Activated CD8-positive, alpha-beta memory T cell treated with anti-CD3 and anti-CD28 coated beads, Interleukin-2, amount 50 U/mL, for 24 hours (primary cell): ENCODE data around the gene BBOX1.
"Not testable (repeated sequence)": the region's sequence is repeated elsewhere in the genome, so short reads cannot be mapped to it uniquely, and the experiment has no call there.

ENCODE experiments used
- DNase-seq: peaks from one replicate; pipeline ENCODE4 v3.0.0-alpha.2; 2020; ENCODE audit errors: extremely low read depth

BBOX1 gene

DNA sequence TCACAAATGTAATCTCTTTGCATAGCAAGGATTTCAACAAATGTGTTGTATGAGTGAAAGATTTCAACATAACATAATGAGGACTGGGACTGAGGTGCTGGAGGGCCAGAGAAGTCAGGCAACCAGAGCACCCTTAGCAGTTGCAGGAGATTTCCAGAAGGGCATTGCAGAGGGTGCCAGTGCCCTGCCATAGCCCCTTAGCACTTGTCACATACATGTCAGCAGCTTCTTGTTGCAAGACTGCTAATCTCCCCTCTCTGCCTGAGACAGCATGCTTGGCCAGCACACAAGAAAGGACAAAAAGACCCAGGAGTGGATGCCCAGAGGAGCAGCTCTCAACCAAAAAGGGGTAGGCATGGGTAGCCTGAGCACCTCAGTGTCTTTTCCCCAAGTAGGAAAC lies 43.2 kb downstream of the BBOX1 start:
- no peak for DNase-seq

DNA sequence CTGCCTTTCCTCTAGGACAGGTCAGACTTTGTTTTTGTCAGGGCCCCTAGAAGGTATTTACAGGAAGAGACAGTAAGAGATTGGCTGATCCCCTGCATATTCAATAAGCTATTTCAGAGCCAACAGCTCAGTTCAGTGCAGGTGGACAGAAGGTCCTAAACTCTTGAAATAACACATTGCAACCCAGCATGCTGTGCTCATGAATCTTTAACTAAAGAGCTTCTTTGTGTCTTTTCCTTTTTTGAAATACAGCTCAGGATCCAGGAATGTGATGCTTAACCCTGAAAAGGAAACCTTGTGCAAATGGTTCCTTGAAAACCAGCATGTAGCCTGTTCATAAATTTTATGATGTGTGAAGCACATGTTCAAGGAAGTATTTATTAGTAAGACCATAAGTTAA lies 43.9 kb downstream of the BBOX1 start:
- no peak for DNase-seq

DNA sequence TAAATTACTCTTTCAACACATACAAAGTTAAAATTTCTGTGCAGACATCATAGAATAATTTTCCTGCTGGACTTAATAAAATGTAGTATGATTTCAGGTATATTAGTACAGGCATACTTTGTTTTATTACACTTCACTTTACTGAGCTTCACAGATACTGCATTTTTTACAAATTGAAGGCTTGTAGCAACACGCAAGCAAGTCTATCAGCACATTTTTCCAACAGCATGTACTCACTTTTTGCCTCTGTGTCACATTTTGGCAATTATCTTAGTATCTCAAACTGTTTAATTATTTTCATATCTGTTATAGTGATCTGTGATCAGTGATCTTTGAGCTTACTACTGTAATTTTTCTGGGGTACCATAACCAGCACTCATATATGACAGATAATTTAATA lies 44.5 kb downstream of the BBOX1 start:
- no peak for DNase-seq

DNA sequence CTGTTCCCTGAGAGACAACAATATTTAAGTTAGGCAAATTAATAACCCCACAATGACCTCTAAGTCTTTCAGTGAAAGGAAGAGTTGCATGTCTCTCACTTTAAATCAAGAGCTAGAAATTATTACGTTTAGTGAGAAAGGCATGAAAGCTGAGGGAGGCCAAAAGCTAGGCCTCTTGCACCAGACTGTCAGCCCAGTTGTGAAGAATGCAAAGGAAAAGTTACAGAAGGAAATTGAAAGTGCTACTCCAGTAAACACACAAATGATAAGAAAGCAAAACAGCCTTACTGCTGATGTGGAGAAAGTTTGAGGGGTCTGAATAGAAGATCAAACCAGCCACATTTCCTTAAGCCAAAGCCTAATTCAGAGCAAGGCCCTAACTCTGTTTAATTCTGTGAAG lies 45.0 kb downstream of the BBOX1 start:
- no peak for DNase-seq

DNA sequence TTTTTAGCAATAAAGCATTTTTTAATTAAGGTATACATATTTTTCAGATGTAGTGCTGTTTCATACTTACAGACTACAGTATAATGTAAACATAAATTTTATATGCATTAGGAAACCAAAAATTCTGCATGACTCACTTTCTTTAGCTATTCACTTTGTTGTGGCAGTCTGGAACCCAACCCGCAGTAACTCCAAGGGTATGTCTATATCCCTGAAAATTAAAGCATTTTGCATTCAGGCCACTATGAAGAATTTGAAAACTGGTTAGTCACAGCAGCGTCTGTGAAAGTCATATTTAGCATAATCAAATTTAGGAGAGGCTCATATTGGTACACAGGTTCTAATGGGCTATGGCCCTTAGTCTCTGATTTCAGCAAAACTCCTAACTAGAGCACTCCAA lies 46.8 kb downstream of the BBOX1 start:
- no peak for DNase-seq

DNA sequence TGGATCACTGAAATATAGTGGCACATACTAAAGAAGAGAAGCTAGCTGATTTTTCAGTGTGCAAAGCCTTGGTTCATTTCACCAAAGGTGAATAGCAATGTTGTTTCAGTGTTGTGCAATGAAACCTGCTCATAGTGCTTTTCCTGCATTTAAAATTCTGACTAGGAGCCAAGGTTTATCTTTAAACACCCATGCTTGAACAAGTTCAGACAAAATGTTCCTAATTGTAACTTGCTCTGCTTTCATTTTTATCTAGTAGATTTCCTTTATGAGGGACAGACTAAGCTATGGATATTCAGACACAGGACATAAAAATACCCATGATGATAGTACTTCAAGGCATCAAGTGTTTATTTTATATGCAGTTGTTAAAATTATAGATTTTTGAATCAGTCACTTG lies 47.7 kb downstream of the BBOX1 start:
- no peak for DNase-seq

DNA sequence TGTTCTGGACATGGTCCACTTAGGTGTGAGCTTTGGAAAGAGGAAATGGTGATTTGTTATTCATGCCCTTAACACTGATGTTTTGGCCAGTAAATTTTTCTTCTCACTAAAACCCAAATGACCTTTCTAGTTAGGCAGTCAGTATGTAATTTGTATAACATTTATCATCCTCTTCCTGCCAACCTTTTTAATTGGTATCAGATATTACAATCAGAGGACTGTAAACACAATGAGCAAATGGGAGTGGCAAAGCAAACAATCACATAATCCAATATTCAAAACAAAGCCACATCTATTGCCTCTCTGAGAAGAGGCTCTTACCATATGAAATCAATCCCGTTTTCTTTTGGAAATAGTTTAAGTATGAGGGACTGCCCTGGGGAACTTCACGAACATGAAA lies 49.1 kb downstream of the BBOX1 start:
- no peak for DNase-seq

DNA sequence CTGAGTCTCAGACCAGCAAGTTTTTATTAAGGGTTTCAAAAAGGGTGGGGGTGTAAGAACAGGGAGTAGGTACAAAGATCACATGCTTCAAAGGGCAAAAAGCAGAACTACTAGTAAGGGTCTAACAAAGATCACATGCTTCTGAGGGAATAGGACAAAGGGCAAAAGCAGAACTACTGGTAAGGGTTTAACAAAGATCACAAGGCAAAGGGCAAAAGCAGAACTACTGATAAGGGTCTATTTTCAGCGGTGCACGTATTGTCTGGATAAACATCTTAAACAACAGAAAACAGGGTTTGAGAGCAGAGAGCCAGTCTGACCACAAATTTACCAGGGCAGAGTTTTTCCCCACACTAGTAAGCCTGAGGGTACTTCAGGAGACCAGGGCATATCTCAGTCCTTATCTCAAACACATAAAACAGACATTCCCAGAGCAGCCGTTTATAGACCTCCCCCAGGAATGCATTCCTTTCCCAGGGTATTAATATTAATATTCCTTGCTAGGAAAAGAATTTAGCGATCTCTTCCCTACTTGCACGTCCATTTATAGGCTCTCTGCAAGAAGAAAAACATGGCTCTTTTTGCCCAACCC lies 49.8 kb downstream of the BBOX1 start:
- DNase-seq: not testable (repeated sequence)

DNA sequence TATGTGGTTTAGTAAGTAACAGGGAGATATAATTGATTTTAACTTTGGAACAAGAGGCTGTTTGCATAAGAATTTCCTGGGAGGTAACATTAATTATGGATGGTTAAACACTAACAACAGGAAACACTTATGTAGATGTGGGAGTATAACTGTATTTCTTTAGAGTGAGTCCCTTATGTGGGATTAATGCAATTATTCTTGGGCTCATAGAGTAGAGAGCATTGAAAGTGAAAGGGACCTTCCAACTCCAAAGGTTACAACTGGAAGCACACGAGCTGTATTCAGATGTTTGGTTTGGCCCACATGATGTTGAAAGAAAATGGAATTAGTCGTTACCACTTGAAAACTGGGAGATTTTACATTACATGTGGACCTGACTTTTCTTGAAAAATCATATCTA lies 53.5 kb downstream of the BBOX1 start:
- DNase-seq: no peak

DNA sequence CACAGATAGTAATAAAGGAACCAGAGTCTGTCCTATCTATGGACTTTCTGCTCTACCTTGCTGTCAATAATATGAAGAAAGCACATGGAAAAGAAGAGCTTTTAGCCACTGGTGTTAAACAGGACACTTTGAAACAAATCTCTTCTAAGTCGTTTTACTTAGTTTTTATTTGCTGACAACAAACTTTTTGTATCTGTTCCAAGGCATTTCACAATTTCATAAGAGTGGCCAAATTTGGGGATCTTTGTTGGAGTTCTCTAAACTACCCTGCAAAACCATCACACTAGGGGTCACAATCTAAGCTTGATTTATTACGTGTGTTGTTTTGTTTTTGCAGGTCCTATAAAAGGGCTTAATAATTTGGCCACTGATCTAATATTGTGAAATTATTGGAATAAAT lies 54.4 kb downstream of the BBOX1 start:
- no peak for DNase-seq

DNA sequence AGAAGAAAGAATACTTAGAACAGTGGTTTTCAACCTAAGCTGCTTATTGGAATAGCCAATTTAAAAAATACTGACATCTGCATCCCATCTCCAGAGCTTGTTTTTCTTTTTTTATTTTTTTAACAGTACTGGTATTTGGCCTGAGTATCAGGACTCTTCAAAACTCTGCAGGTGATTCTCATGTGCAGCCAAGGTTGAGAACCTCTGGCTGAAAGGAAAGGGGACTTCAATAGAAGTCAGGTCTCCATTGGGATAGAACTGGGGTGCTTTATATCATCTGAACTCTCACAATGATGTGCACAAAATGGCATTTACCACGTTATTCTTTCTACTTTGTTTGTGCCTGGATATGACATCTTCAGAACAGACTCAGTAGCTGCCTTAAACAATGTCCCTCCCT lies 55.3 kb downstream of the BBOX1 start:
- no peak for DNase-seq

DNA sequence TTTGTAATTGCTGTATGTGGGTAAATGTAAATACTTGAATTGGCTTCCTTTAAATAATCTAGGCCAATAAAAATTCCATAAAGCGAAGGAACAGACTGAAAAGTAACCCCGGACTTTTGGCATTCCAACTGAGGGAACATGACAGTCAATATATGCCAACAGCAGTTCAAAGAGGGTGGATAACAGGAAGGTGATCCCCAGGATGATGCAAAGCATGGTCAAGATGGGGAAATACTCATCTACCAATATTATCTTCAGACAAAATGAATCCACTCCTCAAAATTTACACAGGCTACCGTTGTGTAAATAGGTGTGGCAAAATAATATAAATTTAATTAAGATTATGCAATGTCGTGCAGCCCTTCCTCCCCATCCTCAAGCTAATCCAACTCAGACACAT lies 56.9 kb downstream of the BBOX1 start:
- no peak for DNase-seq

DNA sequence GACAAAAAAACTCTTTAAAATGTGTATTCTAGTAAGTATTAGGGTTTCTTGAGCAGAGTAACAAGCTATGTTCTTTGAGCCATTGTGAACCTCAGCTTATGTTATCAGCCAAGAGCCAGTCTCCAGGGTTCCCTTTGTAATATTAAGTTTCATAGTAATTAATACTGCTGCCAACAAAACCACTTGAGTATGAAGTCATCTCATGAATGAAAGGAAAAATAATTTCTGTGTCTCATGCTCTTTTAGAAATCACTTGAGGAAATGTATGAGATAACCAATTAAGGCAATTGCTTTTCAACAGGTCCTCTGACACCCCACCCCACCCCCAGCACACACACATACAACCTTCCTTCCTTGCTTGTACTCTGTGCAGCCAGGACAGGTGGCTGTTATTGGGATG lies 59.9 kb downstream of the BBOX1 start:
- no peak for DNase-seq

DNA sequence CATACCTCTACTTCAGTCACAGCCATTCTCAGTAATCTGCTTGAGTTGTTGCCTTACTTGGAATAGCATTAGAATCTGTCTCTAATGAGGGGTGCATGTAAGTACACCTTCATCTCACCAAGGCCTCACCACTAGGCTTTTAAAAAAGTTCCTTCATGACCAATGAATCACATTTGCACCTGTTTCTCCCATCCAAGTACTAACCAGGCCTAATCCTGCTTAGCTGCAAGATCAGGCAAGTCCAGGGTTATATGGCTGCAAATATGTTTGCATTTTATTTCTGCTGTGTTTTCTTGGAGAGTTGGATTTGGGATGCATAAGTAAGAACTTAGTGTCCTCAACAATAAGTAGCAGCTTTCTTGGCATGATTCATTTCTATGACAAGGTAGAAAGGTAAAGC lies 66.9 kb downstream of the BBOX1 start:
- DNase-seq: no peak

DNA sequence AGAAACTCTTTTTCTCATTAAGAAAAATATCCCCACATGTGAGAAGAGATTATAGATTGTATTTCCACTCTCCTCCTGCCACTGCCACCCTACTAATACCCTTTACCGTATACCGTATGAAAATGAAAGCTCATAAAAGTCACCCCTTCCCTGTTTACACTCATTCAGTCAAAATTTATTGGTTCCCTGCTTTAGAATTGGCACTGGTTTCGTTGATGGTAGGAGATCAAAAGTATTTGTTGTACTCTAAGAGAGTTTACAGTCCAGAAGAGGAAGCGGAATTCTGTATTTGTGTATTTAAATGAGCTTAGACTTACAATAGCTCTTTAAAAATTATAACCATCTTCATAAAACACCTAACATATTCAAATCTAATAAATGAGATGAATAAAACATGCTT lies 68.2 kb downstream of the BBOX1 start:
- DNase-seq: no peak

DNA sequence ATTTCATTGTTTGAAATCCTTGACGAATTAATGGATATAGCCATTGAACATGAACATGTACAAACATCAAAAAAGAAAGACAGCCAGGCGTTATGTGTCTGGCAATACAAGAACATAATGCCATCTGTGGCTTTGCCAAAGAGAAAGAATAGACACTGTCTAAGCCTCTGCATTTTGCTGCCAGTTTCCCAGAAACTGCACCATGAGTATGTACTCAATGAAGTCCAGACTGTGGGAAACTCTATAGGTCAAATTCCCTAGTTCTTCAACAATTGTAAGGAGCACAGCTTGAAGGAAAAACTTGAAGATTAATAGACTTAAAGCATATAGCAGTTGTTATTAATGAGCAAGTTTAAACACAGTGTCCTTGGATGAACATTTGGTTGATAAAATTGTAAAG lies 71.3 kb downstream of the BBOX1 start:
- DNase-seq: no peak

DNA sequence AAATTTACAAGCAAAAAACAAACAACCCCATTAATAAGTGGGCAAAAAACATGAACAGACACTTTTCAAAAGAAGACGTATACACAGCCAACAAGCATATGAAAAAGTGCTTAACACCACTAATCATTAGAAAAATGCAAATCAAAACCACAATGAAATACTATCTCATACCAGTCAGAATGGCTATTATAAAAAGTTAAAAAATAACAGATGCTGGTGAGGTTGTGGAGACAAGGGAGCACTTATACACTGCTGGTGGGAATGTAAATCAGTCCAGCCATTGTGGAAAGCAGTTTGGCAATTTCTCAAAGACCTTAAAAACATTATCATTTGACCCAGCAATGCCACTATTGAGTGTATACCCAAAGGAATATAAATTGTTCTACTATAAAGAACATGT lies 72.3 kb downstream of the BBOX1 start:
- DNase-seq: no peak

DNA sequence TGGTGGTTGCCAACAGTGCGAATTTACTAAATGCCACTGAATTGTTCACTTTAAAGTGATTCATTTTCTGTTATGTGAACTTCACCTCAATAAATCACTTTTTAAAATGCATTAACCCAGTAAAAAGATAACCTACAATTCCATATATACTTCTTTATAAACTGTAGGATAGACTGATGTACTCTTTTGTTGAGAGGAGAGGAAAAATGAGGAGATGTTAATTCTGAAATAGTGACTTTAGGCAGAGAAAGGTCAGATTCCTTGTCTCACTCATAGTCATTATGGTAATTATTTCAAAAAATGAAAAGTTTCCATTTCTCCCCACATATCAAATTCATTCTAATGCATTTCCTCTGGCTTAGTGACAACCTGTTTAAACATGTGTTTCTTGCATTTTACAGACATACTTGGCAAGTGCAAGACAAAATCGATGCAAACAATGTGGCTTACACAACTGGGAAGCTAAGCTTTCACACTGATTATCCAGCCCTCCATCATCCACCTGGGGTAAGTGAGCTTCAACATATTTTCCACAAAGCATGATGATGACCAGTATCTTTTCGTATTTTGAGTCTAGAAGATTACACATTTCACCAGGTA lies 74.5 kb downstream of the BBOX1 start:
- DNase-seq: no peak

DNA sequence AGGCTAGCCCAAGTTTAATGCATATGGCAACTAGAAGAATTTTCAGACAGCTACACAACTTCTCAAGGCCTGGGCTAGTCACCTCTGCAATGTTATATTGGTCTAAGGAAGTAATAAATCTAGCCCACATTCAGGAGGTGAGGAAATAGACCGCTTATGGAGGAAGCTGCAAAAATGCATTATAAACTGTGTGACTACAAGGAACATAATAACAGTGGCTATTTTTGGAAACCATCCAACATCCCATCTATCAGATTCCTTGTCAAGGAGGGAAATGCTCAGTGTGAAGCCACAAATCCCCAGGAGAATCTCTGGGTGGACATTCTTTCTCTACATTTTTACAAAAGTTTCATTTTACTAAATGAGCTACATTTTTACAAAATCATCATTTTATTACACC lies 76.1 kb downstream of the BBOX1 start:
- no peak for DNase-seq

DNA sequence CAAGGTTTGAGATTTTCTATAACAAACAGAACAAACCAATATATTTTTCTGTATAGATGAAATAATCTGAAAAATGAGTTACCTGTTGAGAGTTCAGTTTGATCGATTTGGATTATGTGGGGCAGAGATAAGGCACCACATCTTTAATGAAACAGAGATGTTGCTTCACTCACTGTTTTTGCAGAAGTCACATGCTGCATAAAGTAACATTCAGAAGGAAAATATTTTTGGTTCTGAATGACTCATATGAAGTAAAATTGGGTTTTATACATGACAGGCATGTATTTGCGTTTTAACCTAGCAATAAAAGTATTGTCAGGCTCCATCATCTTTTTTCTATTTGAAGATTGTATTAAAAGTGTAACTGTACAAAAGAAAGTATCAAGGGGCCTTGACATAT lies 77.8 kb downstream of the BBOX1 start:
- no peak for DNase-seq

DNA sequence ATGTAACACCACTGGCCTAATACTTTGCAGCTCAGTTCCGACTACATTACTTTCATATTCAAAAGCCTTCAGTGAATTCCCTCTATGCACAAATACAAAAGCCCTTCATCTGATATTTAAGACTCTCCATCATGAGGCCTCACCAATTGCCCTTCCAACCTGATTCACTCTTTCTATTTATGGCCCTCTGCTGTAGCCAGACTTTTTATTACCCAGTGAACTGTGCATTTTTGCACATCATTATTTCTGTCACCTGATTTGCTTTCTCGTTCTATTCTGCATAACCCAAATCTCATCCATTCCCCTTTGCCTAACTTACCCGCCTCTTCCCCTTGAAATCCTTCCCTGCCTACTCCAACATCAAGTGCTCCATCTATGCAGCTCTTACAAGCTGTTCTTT lies 78.3 kb downstream of the BBOX1 start:
- no peak for DNase-seq

DNA sequence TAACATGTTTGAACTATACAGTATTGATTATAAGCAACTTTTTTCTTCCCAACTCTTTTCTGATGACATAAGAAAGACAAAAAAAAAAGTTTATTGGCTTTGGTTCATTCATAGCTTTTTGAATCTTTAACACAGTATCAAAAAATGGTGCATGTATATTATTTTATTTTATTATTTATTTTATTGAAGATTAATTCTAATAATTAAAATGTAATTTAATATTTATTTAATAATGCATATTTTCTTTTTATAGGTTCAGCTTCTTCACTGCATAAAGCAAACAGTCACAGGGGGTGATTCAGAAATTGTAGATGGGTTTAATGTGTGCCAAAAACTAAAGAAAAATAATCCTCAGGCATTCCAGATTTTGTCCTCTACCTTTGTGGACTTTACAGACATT lies 78.8 kb downstream of the BBOX1 start:
- DNase-seq: no peak

DNA sequence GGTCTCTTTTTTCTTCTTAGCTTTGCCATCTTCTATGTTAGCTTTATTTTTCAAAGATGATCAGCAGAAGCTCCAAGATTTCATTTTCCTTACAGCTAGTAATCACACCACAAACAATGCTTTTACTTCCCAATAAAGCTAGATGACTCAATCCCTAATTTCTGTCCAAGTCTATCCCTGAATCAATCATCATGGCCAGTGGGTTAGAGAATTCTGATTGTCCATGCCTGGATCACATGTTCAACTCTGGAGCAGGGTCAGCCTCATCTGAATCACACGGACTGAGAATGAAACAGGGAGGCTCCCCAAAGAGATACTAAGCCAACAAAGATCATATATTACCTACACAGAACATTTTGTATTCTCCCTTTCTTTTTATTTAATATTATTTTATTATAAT lies 79.6 kb downstream of the BBOX1 start:
- DNase-seq: no peak

DNA sequence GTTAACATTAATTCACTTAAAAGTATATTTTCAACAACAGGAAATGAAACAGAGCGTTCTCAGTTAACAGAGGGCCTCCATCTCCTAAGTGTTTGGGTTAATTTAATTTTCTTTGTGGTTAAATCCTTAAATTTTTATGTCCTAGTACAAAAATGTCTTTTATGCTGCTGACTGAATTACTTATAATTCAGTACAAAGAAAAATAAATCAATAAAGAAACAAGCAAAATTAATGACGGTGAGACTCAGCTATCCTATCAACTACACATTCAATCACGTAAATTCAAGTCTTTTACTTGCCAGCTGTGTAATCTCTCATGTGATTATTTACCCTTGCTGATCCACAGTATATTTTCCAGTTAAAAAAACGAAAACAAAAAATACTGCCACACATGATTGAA lies 81.4 kb downstream of the BBOX1 start:
- no peak for DNase-seq
